ENCODE data around the gene NUDT19. TPM values are rescaled to one million over a fixed set of nuclear protein-coding genes. Genes with fewer than 3 reads are reported as not detected.

Gene NUDT19
- total and polyA plus RNA-seq, 10 of the 15 experiments (the other 5 are each of a cell fraction or from before 2014, with no cell fraction given) = 8.5 to 31.0 (median 17.0) TPM

- Histone ChIP-seq H3K27ac (ENCODE audit: control insufficient read depth, insufficient read depth) (no peak overlapping the region), H3K36me3 (ENCODE audit: control insufficient read depth in 2 of 2, insufficient read depth in 2 of 2, low read length in 1 of 2) (no peaks in the 10 kb centered on the region), H3K79me2 (ENCODE audit: control insufficient read depth, insufficient read depth, low read length) (peaks cover 21% of the 10 kb centered on the region), H2AFZ (ENCODE audit: control insufficient read depth, low read depth, low read length) (no peak overlapping the region), H3K27me3 (replicated peaks in 1 of 2; ENCODE audit: control insufficient read depth in 2 of 2, insufficient read depth in 2 of 2, low read length in 1 of 2) (peaks cover 2 to 7% of the 10 kb centered on the region in 2 experiments; a peak in 3 of 4 replicates), H3K4me2 (ENCODE audit: control insufficient read depth, insufficient read depth) (no peak overlapping the region), H4K20me1 (ENCODE audit: control insufficient read depth, insufficient read depth) (no peaks in the 10 kb centered on the region), H3K9me3 (replicated peaks; ENCODE audit: control insufficient read depth, insufficient read depth, low read length) (no peaks in the 10 kb centered on the region; the same call in 2 of the 3 replicates), H3K9ac (ENCODE audit: control insufficient read depth, insufficient read depth, low read length) (no peak overlapping the region), H3K4me1 (ENCODE audit: control insufficient read depth, insufficient read depth, low read length) (peaks cover 11% of the 10 kb centered on the region), H3K4me3 (no peak overlapping the region)
- ChIA-PET CTCF (interaction anchor here (0.7 to 1.6 kb wide), 2 partner anchors 78 to 94 kb away, joined by 3 to 4 read pairs; no protein-coding TSS in a partner anchor), POLR2A (interaction anchor here (0.5 kb wide), 1 partner anchor 21 kb away, joined by 5 read pairs; no protein-coding TSS in a partner anchor), SMC1A (ENCODE audit: uncharacterized antibody, unreplicated experiment) (interaction anchor here (0.9 kb wide), 1 partner anchor 65 kb away, joined by 3 read pairs; no protein-coding TSS in a partner anchor), RAD21 (ENCODE audit: unreplicated experiment) (no interaction called here)
- TF ChIP-seq IRF4 (IDR thresholded peaks at IDR 0.05; ENCODE audit: low read depth, low read length) (no peak), MXI1 (IDR thresholded peaks at IDR 0.05; ENCODE audit: low read depth, low read length) (no peak), CTCF (IDR thresholded peaks at IDR 0.05 in 2 of 3, conservative IDR thresholded peaks at IDR 0.05 in 1 of 3; ENCODE audit: control insufficient read depth in 2 of 3, extremely low read depth in 1 of 3, insufficient read depth in 1 of 3, low read depth in 3 of 3, low read length in 3 of 3) (no peak), RCOR1 (conservative IDR thresholded peaks at IDR 0.05; ENCODE audit: low read depth, low read length) (no peak), IKZF2 (IDR thresholded peaks at IDR 0.05) (no peak), EGR1 (IDR thresholded peaks at IDR 0.05; ENCODE audit: borderline replicate concordance in 1 of 2, low read depth in 2 of 2, low read length in 2 of 2) (no peak), ZZZ3 (IDR thresholded peaks at IDR 0.05; ENCODE audit: control insufficient read depth, insufficient read length, low read depth) (no peak), IRF5 (IDR thresholded peaks at IDR 0.05; ENCODE audit: borderline replicate concordance) (no peak), CREB1 (IDR thresholded peaks at IDR 0.05; ENCODE audit: low read depth) (no peak), SUZ12 (IDR thresholded peaks at IDR 0.05; ENCODE audit: unreplicated experiment) (no peak), NFXL1 (IDR thresholded peaks at IDR 0.05; ENCODE audit: borderline replicate concordance) (no peak)
- WGBS (ENCODE audit: insufficient coverage, insufficient replicate concordance, low lambda C conversion rate, missing lambda C conversion rate) = 65% methylated on average over 9 of the region's 9 CpGs
- no TSS peak for BruUV-seq (replicated peaks)
- in situ Hi-C loops (cut with MboI) = no loop called here
- FAIRE-seq (no peak), DNase-seq (ENCODE audit: low read depth, low spot score) (no peak), ATAC-seq (no peak)
- intact Hi-C loops (cut with micrococcal nuclease; ENCODE audit: unreplicated experiment) = no loop called here
Measured at GRCh38 chr19:32677657-32678056, 14.0 kb upstream of the NUDT19 start.
